Fibroblast of pulmonary artery (primary cell): ENCODE data around the gene STX8.

Source experiments
- DNase-seq: peaks from one replicate; pipeline ENCODE4 v3.0.0-alpha.2; 2010; ENCODE audit warnings: low read depth
- H3K4me3 ChIP-seq: replicated peaks from 2 replicates; pipeline ENCODE4 v1.5.1; 2011; ENCODE audit warnings: low read depth, mild to moderate bottlenecking, control low read depth, low read length, moderate library complexity
- TF ChIP-seq, protein P1 (sequence below): IDR thresholded peaks from 2 replicates; pipeline ENCODE4 v1.5.1; 2011; ENCODE audit warnings: mild to moderate bottlenecking, control low read depth, low read length, inconsistent platforms; ENCODE audit errors: missing control alignments

Gene STX8

DNA sequence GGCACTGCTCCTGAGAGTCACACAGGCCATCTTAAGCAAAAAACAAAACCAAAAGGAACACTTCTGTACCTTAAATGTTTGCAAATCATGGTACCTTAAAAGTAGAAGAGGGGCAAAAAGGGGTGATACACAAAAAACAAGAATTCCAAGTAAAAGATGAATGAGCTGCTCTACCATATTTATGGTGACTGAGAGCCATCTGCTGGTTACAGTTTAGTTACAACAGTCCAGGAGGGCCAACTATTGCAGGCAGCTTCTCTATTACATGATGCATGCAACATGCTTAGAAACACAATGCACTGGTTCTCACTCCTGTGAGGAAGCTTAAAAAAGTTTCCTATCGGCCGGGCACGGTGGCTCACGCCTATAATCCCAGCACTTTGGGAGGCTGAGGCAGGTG, 53.5 kb downstream of the STX8 start:
- H3K4me3 ChIP-seq: no peak overlapping the region
- TF ChIP-seq, protein P1, sequence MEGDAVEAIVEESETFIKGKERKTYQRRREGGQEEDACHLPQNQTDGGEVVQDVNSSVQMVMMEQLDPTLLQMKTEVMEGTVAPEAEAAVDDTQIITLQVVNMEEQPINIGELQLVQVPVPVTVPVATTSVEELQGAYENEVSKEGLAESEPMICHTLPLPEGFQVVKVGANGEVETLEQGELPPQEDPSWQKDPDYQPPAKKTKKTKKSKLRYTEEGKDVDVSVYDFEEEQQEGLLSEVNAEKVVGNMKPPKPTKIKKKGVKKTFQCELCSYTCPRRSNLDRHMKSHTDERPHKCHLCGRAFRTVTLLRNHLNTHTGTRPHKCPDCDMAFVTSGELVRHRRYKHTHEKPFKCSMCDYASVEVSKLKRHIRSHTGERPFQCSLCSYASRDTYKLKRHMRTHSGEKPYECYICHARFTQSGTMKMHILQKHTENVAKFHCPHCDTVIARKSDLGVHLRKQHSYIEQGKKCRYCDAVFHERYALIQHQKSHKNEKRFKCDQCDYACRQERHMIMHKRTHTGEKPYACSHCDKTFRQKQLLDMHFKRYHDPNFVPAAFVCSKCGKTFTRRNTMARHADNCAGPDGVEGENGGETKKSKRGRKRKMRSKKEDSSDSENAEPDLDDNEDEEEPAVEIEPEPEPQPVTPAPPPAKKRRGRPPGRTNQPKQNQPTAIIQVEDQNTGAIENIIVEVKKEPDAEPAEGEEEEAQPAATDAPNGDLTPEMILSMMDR: peak; percentile 59
- DNase-seq: peak; percentile 74

DNA sequence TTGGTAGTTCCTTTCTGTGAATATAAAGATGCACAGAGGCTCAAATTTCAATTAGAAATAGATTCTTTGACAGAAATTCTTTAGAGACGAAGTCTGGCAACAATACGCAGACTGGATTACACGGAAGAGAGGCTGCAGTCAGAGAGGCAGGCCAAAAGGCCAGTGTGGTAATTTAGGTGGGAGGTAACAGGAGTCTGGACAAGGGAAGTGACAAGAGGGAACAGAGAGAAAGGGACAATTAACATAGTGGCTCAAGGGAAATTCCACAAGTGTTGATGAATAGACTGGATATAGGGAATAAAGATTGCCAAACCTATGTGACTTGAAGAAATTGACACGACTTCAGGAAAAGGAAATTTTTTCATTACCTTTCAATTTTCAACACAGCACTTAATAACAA, 54.6 kb downstream of the STX8 start:
- DNase-seq: no peak
- no peak overlapping the region for H3K4me3 ChIP-seq
- TF ChIP-seq, protein P1: no peak

DNA sequence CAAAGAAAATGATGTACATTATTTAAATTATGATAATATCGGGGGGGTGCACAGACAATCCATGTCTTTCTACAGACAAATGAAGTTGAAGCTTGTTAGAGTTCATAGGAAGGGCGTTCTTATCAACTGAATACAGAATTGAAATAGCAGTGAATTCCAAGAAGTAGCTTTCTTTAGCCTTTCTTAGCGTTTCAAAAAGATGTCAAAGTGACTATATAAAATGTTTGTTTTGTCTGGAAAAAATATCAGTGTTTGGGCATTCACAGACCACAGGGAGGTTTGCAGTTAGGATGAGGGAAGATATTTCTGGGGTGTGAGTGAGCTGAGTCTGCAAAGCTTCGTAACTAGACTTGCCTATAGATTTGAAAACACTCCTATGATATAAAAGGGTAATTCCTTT, 55.0 kb downstream of the STX8 start:
- H3K4me3 ChIP-seq: no peak overlapping the region
- TF ChIP-seq, protein P1: no peak
- no peak for DNase-seq

DNA sequence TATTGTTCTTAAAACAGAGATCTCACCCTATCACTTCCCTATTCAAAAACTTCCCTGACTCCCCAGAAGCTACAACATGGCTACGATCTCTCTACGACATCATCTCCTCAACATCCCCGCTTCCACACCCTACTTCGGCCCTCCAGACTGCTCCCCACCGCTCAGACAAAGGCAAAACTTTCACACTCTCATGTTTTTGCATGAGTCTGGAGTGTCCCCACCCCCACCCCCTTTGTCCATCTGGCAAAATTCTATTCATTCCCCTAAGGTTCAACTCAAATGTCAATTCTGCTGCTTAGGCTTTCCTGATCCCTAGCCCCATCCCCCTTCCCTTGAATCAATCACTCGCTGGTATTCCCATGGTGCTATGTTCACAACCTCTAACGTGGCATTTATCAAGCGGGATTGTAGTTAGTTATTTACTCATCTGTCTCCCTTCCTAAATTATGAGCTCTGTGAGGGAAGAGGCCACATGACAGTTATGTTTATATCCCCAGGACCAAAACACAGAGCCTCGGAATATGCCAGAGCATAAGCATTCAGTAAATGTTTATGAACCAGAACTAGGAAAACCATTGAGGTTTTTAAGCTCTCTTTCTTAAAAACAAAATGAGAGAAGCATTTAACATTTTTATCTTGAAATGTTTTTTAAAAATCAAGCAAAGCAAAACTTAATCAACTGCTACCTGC, 55.9 kb downstream of the STX8 start:
- TF ChIP-seq, protein P1: no peak
- no peak for DNase-seq
- H3K4me3 ChIP-seq: no peak overlapping the region

DNA sequence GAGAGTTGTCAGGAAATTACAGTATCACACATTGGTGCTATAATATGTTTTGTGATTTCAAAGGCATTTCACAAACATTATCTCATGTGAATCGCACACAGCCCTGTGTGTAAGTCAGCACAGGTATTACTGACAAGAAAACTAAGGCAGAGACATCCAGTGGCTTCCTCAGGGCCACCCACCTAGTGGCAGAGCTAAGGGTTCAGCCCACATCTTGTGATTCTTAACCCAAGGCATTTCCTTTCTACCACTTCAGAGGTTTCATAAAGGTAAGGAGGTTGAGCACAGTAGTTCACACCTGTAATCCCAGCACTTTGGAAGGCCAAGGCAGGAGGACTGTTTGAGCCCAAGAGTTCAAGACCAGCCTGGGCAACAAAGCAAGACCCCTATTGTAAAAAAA, 58.2 kb downstream of the STX8 start:
- no peak overlapping the region for H3K4me3 ChIP-seq
- no peak for DNase-seq
- TF ChIP-seq, protein P1: no peak

DNA sequence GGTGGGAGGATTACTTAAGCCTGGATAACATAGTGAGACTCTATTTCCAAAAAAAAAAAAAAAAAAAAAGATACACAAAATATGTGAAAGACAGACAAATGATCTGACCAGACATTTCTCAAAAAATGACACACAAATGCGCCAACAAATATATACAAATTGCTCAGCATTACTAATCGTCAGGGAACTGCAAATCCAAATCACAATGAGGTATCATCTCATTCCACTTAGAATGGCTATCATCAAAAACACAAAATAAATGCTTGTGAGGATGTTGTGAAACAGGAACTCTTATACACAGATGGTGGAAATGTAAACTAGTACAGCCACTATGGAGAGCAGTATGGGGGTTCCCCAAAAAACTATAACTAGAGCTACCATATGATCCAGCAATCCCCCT, 62.4 kb downstream of the STX8 start:
- TF ChIP-seq, protein P1: no peak
- DNase-seq: no peak

More for the DNA sequence above, 62.4 kb downstream of the STX8 start:
- H3K4me3 ChIP-seq: no peak overlapping the region
